HepG2 (cell line): ENCODE data around the gene MATN1. TPM values are rescaled to one million over a fixed set of nuclear protein-coding genes. Genes with fewer than 3 reads are reported as not detected.
A peak's percentile ranks its signal among the peaks of the same experiment; 100 is the strongest.

ENCODE experiments used
- CC2D1A ChIP-seq: sonication (generic); formaldehyde crosslinking; IDR thresholded peaks from 2 replicates; pipeline ENCODE4 v1.8.1; 2023; ENCODE audit warnings: mild to moderate bottlenecking, missing genetic modification reagents
- KDM6A ChIP-seq: IDR thresholded peaks from 2 replicates; pipeline ENCODE4 v1.6.1; 2016; ENCODE audit warnings: low read depth
- MTA3 ChIP-seq: sonication (generic); formaldehyde crosslinking; IDR thresholded peaks from 2 replicates; pipeline ENCODE4 v1.4.0; 2020; ENCODE audit warnings: missing genetic modification reagents
- NFRKB ChIP-seq: fragments of 450-650 bp; IDR thresholded peaks from 2 replicates; pipeline ENCODE4 v1.6.1; 2017
- PHF21A ChIP-seq: sonication (generic); formaldehyde crosslinking; IDR thresholded peaks from 2 replicates; pipeline ENCODE4 v1.5.0; 2020; ENCODE audit warnings: mild to moderate bottlenecking, missing genetic modification reagents
- RBM22 ChIP-seq: fragments of 200-400 bp; formaldehyde crosslinking; optimal IDR thresholded peaks from 2 replicates; pipeline ENCODE3; 2017; ENCODE audit warnings: mild to moderate bottlenecking, low read length, moderate library complexity
- SIN3A ChIP-seq: IDR thresholded peaks from 2 replicates; pipeline ENCODE4 v1.6.1; 2011; ENCODE audit warnings: low read depth, mild to moderate bottlenecking, control low read depth, low read length, borderline replicate concordance
- SMARCE1 ChIP-seq: fragments of 450-650 bp; IDR thresholded peaks from 2 replicates; pipeline ENCODE4 v1.6.1; 2017; ENCODE audit warnings: borderline replicate concordance
- ZNF138 ChIP-seq: sonication (generic); formaldehyde crosslinking; IDR thresholded peaks from 2 replicates; pipeline ENCODE4 v1.5.0; 2020; ENCODE audit warnings: mild to moderate bottlenecking, low read depth, missing genetic modification reagents
- ZNF180 ChIP-seq: sonication (generic); formaldehyde crosslinking; IDR thresholded peaks from 2 replicates; pipeline ENCODE4 v1.4.0; 2020; ENCODE audit warnings: low read depth, missing genetic modification reagents, borderline replicate concordance
- ZNF331 ChIP-seq: sonication (generic); formaldehyde crosslinking; IDR thresholded peaks from 2 replicates; pipeline ENCODE4 v1.4.0; 2020; ENCODE audit warnings: missing genetic modification reagents
- ZNF564 ChIP-seq: sonication (generic); formaldehyde crosslinking; IDR thresholded peaks from 2 replicates; pipeline ENCODE4 v1.8.1; 2023; ENCODE audit warnings: mild to moderate bottlenecking, missing genetic modification reagents
- ZNF746 ChIP-seq: sonication (generic); formaldehyde crosslinking; IDR thresholded peaks from 2 replicates; pipeline ENCODE4 v1.8.0; 2022; ENCODE audit warnings: mild to moderate bottlenecking, missing genetic modification reagents
- ZNF792 ChIP-seq: IDR thresholded peaks from 2 replicates; pipeline ENCODE4 v1.6.1; 2016
- ZNF83 ChIP-seq: sonication (generic); formaldehyde crosslinking; IDR thresholded peaks from 2 replicates; pipeline ENCODE4 v1.4.0; 2020; ENCODE audit warnings: missing genetic modification reagents, mild to moderate bottlenecking, borderline replicate concordance
- polyA plus RNA-seq, 8 experiments: library from polyadenylated mRNA; depleted of rRNA in 3 of 8; stranded (reverse) in 7 of 8; unstranded in 1 of 8; fragments of >200 nt; fragmentation: Illumina TruSeq in 4 of 8; extraction: Trizol in 4 of 8; gene quantifications; 2 replicates each; pipeline versions ENCODE4 v1.2.1 to v1.2.3, GENCODE V29; 2011 to 2016; ENCODE audit warnings: low read depth in 4 of 8, missing spikeins in 1 of 8, mixed read lengths in 1 of 8; ENCODE audit not compliant: insufficient read depth in 1 of 8
- total RNA-seq, 5 experiments: library from RNA; depleted of rRNA; stranded (reverse); fragments of >200 nt; fragmentation: Illumina TruSeq; extraction: Trizol; gene quantifications; 2 replicates each; pipeline ENCODE4 v1.2.3, GENCODE V29; 2016; ENCODE audit warnings: low read depth in 1 of 5
- TF ChIP-seq, protein P1 (sequence below), 2 experiments: fragments of 450-650 bp in 1 of 2; sonication (generic) in 1 of 2; formaldehyde crosslinking in 1 of 2; IDR thresholded peaks; 2 replicates each; pipeline versions ENCODE4 v1.6.1 to v1.8.0; 2016 to 2022; ENCODE audit warnings: antibody characterized with exemption in 1 of 2, mild to moderate bottlenecking in 1 of 2, missing genetic modification reagents in 1 of 2
- TF ChIP-seq, protein P2 (sequence below): fragments of 450-650 bp; IDR thresholded peaks from 2 replicates; pipeline ENCODE4 v1.6.1; 2017; ENCODE audit warnings: mild to moderate bottlenecking

The MATN1 gene
- total and polyA plus RNA-seq, 2 of the 13 experiments (the other 11 are each of a cell fraction or from before 2014, with no cell fraction given) = 0.04 to 0.05 TPM

DNA sequence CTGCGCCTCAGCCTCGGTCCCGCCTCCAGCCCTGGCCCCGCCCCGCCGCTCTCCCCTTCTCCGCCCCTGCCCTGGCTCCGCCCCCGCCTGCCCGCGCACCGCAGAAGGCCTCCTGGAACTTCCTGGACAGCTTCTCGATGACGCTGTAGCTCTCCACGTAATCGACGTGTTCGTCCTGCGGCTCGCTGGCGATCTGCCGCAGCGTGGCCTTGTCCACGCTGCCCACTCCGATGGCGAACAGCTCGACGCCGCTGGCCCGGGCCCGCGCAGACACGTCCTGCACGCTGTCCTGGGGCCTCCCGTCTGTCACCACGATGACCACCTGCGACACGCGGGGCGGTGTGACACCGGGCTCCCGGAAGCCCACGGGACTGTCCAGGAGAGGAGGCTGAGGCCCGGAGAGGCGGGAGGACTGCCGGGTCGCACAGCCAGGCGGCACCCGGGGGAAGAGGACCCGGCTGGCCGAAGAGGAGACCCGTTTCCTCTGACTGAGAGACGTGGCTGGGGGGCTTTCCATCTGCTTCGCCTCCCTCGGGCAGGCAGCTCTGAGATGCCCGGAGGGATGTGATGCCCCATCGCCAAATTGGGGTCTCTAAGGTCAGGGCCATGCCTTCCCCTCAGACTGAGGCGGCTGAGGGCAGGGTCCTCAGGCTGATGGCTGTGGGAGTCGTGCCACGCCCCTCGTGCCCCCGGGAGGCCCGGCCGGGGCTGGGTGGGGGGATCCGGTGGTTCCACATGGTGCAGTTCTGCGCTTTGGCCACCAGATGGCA lies 4.6 kb downstream of the MATN1 start (continued):
- TF ChIP-seq, protein P1, sequence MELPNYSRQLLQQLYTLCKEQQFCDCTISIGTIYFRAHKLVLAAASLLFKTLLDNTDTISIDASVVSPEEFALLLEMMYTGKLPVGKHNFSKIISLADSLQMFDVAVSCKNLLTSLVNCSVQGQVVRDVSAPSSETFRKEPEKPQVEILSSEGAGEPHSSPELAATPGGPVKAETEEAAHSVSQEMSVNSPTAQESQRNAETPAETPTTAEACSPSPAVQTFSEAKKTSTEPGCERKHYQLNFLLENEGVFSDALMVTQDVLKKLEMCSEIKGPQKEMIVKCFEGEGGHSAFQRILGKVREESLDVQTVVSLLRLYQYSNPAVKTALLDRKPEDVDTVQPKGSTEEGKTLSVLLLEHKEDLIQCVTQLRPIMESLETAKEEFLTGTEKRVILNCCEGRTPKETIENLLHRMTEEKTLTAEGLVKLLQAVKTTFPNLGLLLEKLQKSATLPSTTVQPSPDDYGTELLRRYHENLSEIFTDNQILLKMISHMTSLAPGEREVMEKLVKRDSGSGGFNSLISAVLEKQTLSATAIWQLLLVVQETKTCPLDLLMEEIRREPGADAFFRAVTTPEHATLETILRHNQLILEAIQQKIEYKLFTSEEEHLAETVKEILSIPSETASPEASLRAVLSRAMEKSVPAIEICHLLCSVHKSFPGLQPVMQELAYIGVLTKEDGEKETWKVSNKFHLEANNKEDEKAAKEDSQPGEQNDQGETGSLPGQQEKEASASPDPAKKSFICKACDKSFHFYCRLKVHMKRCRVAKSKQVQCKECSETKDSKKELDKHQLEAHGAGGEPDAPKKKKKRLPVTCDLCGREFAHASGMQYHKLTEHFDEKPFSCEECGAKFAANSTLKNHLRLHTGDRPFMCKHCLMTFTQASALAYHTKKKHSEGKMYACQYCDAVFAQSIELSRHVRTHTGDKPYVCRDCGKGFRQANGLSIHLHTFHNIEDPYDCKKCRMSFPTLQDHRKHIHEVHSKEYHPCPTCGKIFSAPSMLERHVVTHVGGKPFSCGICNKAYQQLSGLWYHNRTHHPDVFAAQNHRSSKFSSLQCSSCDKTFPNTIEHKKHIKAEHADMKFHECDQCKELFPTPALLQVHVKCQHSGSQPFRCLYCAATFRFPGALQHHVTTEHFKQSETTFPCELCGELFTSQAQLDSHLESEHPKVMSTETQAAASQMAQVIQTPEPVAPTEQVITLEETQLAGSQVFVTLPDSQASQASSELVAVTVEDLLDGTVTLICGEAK (IDR thresholded peaks at IDR 0.05) = no peak
- TF ChIP-seq, protein P1 (CRISPR knock-in tag; IDR thresholded peaks at IDR 0.05) = peak; percentile 65; the same call in 1 of the 2 replicates
- TF ChIP-seq ZNF138 (CRISPR knock-in tag) (no peak), PHF21A (CRISPR knock-in tag) (0 out of 2 replicates have a peak, but pooled peaks have one; percentile 23), ZNF792 (no peak), CC2D1A (CRISPR knock-in tag) (no peak), ZNF331 (CRISPR knock-in tag) (peak; percentile 49; the same call in 1 of the 2 replicates), ZNF564 (CRISPR knock-in tag) (peak; percentile 64; the same call in 1 of the 2 replicates), ZNF83 (CRISPR knock-in tag) (no peak), RBM22 (no peak), MTA3 (CRISPR knock-in tag) (no peak), NFRKB (no peak), SIN3A (no peak; the same call in 1 of the 2 replicates), SMARCE1 (no peak), ZNF746 (CRISPR knock-in tag) (no peak; the same call in 1 of the 2 replicates), KDM6A (no peak), ZNF180 (CRISPR knock-in tag) (no peak)
- TF ChIP-seq, protein P2, sequence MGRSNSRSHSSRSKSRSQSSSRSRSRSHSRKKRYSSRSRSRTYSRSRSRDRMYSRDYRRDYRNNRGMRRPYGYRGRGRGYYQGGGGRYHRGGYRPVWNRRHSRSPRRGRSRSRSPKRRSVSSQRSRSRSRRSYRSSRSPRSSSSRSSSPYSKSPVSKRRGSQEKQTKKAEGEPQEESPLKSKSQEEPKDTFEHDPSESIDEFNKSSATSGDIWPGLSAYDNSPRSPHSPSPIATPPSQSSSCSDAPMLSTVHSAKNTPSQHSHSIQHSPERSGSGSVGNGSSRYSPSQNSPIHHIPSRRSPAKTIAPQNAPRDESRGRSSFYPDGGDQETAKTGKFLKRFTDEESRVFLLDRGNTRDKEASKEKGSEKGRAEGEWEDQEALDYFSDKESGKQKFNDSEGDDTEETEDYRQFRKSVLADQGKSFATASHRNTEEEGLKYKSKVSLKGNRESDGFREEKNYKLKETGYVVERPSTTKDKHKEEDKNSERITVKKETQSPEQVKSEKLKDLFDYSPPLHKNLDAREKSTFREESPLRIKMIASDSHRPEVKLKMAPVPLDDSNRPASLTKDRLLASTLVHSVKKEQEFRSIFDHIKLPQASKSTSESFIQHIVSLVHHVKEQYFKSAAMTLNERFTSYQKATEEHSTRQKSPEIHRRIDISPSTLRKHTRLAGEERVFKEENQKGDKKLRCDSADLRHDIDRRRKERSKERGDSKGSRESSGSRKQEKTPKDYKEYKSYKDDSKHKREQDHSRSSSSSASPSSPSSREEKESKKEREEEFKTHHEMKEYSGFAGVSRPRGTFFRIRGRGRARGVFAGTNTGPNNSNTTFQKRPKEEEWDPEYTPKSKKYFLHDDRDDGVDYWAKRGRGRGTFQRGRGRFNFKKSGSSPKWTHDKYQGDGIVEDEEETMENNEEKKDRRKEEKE = no peak
